Measurements from ENCODE around the gene KRTAP24-1. TPM values are rescaled to one million over a fixed set of nuclear protein-coding genes. Genes with fewer than 3 reads are reported as not detected.

KRTAP24-1 gene
- total and polyA plus RNA-seq, 2 of the 4 experiments (the other 2 are of a cell fraction), result not detected

DNA sequence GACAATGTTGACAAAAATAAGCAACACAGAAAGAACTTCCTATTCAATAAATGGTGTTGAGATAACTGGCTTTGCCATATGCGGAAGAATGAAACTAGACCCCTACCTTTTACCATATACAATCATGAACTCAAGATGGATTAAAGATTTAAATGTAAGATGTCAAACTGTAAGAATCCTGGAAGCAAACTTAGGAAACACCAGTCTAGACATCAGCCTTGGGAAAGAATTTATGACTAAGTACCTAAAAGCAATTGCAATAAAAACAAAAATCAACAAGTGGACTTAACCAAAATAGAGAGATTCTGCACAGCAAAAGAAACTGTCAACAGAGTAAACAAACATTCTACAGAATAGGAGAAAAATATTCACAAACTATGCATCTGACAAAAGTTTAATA, 50.7 kb downstream of the KRTAP24-1 start:
- BruUV-seq (replicated peaks), result no TSS peak
- dilution Hi-C loops (cut with HindIII; ENCODE audit: low sequenced_read_pairs, unreplicated experiment), result no loop called here

More for the DNA sequence above, 50.7 kb downstream of the KRTAP24-1 start:
- Histone ChIP-seq H3K14ac (replicated peaks; ENCODE audit: low read depth, low read length) (no peak overlapping the region), H3K4me1 (ENCODE audit: control insufficient read depth, insufficient read depth, low read length) (no peaks in the 10 kb centered on the region), H2BK5ac (ENCODE audit: low read depth, low read length, poor library complexity, severe bottlenecking) (no peak overlapping the region), H3K27ac (ENCODE audit: insufficient read depth, low read length) (no peak overlapping the region), H3K9ac (ENCODE audit: low read depth, low read length) (no peak overlapping the region), H2BK15ac (ENCODE audit: low read depth, low read length) (no peak overlapping the region), H3K56ac (ENCODE audit: extremely low read depth, insufficient read depth, low read length) (no peak overlapping the region), H3K27me3 (ENCODE audit: control insufficient read depth, insufficient read depth, low read length) (no peaks in the 10 kb centered on the region), H3K9me1 (ENCODE audit: insufficient read depth, low read length) (no peaks in the 10 kb centered on the region), H3K36me3 (ENCODE audit: control insufficient read depth, insufficient read depth, low read length) (no peaks in the 10 kb centered on the region), H4K20me1 (ENCODE audit: insufficient read depth, low read length) (no peaks in the 10 kb centered on the region), H4K5ac (ENCODE audit: low read depth, low read length) (no peak overlapping the region), H2AK9ac (replicated peaks; ENCODE audit: low read depth, low read length, poor library complexity) (no peak overlapping the region), H3K4ac (ENCODE audit: low read depth, low read length) (no peak overlapping the region), H3K18ac (ENCODE audit: low read depth, low read length) (no peak overlapping the region), H3K4me2 (ENCODE audit: low read depth, low read length) (no peak overlapping the region), H3K9me3 (ENCODE audit: control insufficient read depth, insufficient read depth, low read length) (peaks cover 2% of the 10 kb centered on the region), H4K8ac (ENCODE audit: low read depth in 2 of 2, low read length in 2 of 2) (no peak overlapping the region), H2AFZ (replicated peaks; ENCODE audit: low read length, poor library complexity) (no peak overlapping the region), H3K79me1 (ENCODE audit: low read depth in 1 of 2, low read length in 2 of 2) (no peaks in the 10 kb centered on the region), H2AK5ac (ENCODE audit: low read depth, low read length) (no peak overlapping the region), H2BK20ac (ENCODE audit: low read depth, low read length) (no peak overlapping the region), H2BK120ac (ENCODE audit: low read depth, low read length) (no peak overlapping the region), H4K91ac (ENCODE audit: insufficient read depth, low read depth, low read length) (no peak overlapping the region), H3K23ac (ENCODE audit: low read depth, low read length) (no peak overlapping the region), H3K4me3 (ENCODE audit: insufficient read depth, low read depth, low read length) (no peak overlapping the region)
- DNase-seq (no peak), ATAC-seq (ENCODE audit: low read depth) (no peak)
- WGBS, 2 experiments (ENCODE audit: extremely low coverage in 2 of 2, insufficient read length in 1 of 2), result no CpG with 5 or more reads among the region's 1 CpG
- intact Hi-C loops (cut with micrococcal nuclease) (no loop called here), in situ Hi-C loops (cut with MboI; ENCODE audit: low sequenced_read_pairs) (no loop called here)
- no peak for TF ChIP-seq NFE2L2 (IDR thresholded peaks at IDR 0.05; ENCODE audit: low read depth, low read length)
- TF ChIP-seq RAD21 (IDR thresholded peaks at IDR 0.05; ENCODE audit: low read length), result no peak
- no peak for TF ChIP-seq MXI1 (IDR thresholded peaks at IDR 0.05; ENCODE audit: borderline replicate concordance, low read depth, low read length)
- TF ChIP-seq FOS (IDR thresholded peaks at IDR 0.05; ENCODE audit: low read depth, low read length), result no peak
- TF ChIP-seq CEBPB (IDR thresholded peaks at IDR 0.05; ENCODE audit: low read depth, low read length), result no peak
- TF ChIP-seq, protein P1, sequence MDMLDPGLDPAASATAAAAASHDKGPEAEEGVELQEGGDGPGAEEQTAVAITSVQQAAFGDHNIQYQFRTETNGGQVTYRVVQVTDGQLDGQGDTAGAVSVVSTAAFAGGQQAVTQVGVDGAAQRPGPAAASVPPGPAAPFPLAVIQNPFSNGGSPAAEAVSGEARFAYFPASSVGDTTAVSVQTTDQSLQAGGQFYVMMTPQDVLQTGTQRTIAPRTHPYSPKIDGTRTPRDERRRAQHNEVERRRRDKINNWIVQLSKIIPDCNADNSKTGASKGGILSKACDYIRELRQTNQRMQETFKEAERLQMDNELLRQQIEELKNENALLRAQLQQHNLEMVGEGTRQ (IDR thresholded peaks at IDR 0.05; ENCODE audit: low read depth, low read length), result no peak
- no peak for TF ChIP-seq RCOR1 (IDR thresholded peaks at IDR 0.05; ENCODE audit: insufficient replicate concordance, low read length)
- TF ChIP-seq CHD1 (IDR thresholded peaks at IDR 0.05; ENCODE audit: low read depth, low read length), result no peak
- no peak for TF ChIP-seq MAFK (IDR thresholded peaks at IDR 0.05; ENCODE audit: low read depth, low read length)
- no peak for TF ChIP-seq SMC3 (IDR thresholded peaks at IDR 0.05; ENCODE audit: low read depth, low read length)
- CTCF ChIA-PET, result no interaction called here
- POLR2A ChIA-PET (ENCODE audit: unreplicated experiment), result no interaction called here

Other genes starting within 250 kb of the KRTAP24-1 start
- not detected in 2 replicates for gene CLDN17, start 116.1 kb downstream of the KRTAP24-1 start, total RNA-seq (2012; rRNA removed)
- gene CLDN17, start 116.1 kb downstream of the KRTAP24-1 start, polyA plus RNA-seq (2012; rRNA removed), result not detected in 2 replicates
- gene CLDN8, start 66.9 kb downstream of the KRTAP24-1 start, total RNA-seq (2012; rRNA removed), result not detected in 2 replicates
- not detected in 2 replicates for gene CLDN8, start 66.9 kb downstream of the KRTAP24-1 start, polyA plus RNA-seq (2012; rRNA removed)
- not detected in 2 replicates for gene KRTAP25-1, start 6.6 kb upstream of the KRTAP24-1 start, total RNA-seq (2012; rRNA removed)
- not detected in 2 replicates for gene KRTAP25-1, start 6.6 kb upstream of the KRTAP24-1 start, polyA plus RNA-seq (2012; rRNA removed)
- not detected in 2 replicates for gene KRTAP26-1, start 37.4 kb upstream of the KRTAP24-1 start, total RNA-seq (2012; rRNA removed)
- not detected in 2 replicates for gene KRTAP26-1, start 37.4 kb upstream of the KRTAP24-1 start, polyA plus RNA-seq (2012; rRNA removed)
- not detected in 2 replicates for gene KRTAP27-1, start 54.7 kb upstream of the KRTAP24-1 start, total RNA-seq (2012; rRNA removed)
- gene KRTAP27-1, start 54.7 kb upstream of the KRTAP24-1 start, polyA plus RNA-seq (2012; rRNA removed), result not detected in 2 replicates
- not detected in 2 replicates for gene KRTAP23-1, start 65.7 kb upstream of the KRTAP24-1 start, total RNA-seq (2012; rRNA removed)
- gene KRTAP23-1, start 65.7 kb upstream of the KRTAP24-1 start, polyA plus RNA-seq (2012; rRNA removed), result not detected in 2 replicates
- not detected in 2 replicates for gene KRTAP13-2, start 89.3 kb upstream of the KRTAP24-1 start, total RNA-seq (2012; rRNA removed)
- not detected in 2 replicates for gene KRTAP13-2, start 89.3 kb upstream of the KRTAP24-1 start, polyA plus RNA-seq (2012; rRNA removed)
- not detected in 2 replicates for gene KRTAP13-1, start 113.1 kb upstream of the KRTAP24-1 start, total RNA-seq (2012; rRNA removed)
- not detected in 2 replicates for gene KRTAP13-1, start 113.1 kb upstream of the KRTAP24-1 start, polyA plus RNA-seq (2012; rRNA removed)
- not detected in 2 replicates for gene KRTAP13-3, start 143.0 kb upstream of the KRTAP24-1 start, total RNA-seq (2012; rRNA removed)
- not detected in 2 replicates for gene KRTAP13-3, start 143.0 kb upstream of the KRTAP24-1 start, polyA plus RNA-seq (2012; rRNA removed)
- gene KRTAP13-4, start 147.3 kb upstream of the KRTAP24-1 start, total RNA-seq (2012; rRNA removed), result not detected in 2 replicates
- gene KRTAP13-4, start 147.3 kb upstream of the KRTAP24-1 start, polyA plus RNA-seq (2012; rRNA removed), result not detected in 2 replicates
- gene KRTAP15-1, start 157.3 kb upstream of the KRTAP24-1 start, total RNA-seq (2012; rRNA removed), result not detected in 2 replicates
- not detected in 2 replicates for gene KRTAP15-1, start 157.3 kb upstream of the KRTAP24-1 start, polyA plus RNA-seq (2012; rRNA removed)
- not detected in 2 replicates for gene KRTAP19-1, start 197.4 kb upstream of the KRTAP24-1 start, total RNA-seq (2012; rRNA removed)
- gene KRTAP19-1, start 197.4 kb upstream of the KRTAP24-1 start, polyA plus RNA-seq (2012; rRNA removed), result not detected in 2 replicates
- gene KRTAP19-2, start 204.5 kb upstream of the KRTAP24-1 start, total RNA-seq (2012; rRNA removed), result not detected in 2 replicates
- not detected in 2 replicates for gene KRTAP19-2, start 204.5 kb upstream of the KRTAP24-1 start, polyA plus RNA-seq (2012; rRNA removed)
- gene KRTAP19-3, start 209.1 kb upstream of the KRTAP24-1 start, total RNA-seq (2012; rRNA removed), result not detected in 2 replicates
- not detected in 2 replicates for gene KRTAP19-3, start 209.1 kb upstream of the KRTAP24-1 start, polyA plus RNA-seq (2012; rRNA removed)
- not detected in 2 replicates for gene KRTAP19-4, start 214.2 kb upstream of the KRTAP24-1 start, total RNA-seq (2012; rRNA removed)
- not detected in 2 replicates for gene KRTAP19-4, start 214.2 kb upstream of the KRTAP24-1 start, polyA plus RNA-seq (2012; rRNA removed)
- gene KRTAP19-5, start 219.2 kb upstream of the KRTAP24-1 start, total RNA-seq (2012; rRNA removed), result not detected in 2 replicates
- gene KRTAP19-5, start 219.2 kb upstream of the KRTAP24-1 start, polyA plus RNA-seq (2012; rRNA removed), result not detected in 2 replicates